AG04450 (cell line): ENCODE measurements around the gene ZFAND6. TPM values are rescaled to one million over a fixed set of nuclear protein-coding genes. Genes with fewer than 3 reads are reported as not detected.

Source experiments
- CTCF ChIA-PET: fragments of 300-600, 350-600 bp; formaldehyde crosslinking; extraction: SDS; loops from one replicate; lab custom pipeline; 2022; ENCODE audit warnings: antibody characterized with exemption, inconsistent platforms; lab: Charles Lee
- POLR2A ChIA-PET: fragments of 350-600 bp; formaldehyde crosslinking; extraction: SDS; loops from one replicate; lab custom pipeline; 2021; ENCODE audit warnings: antibody characterized with exemption, inconsistent platforms; lab: Yijun Ruan, JAX
- DNase-seq: peaks from one replicate; pipeline ENCODE4 v3.0.0-alpha.2; 2011; ENCODE audit warnings: low read depth, low spot score
- H3K27ac ChIP-seq: one replicate; pipeline ENCODE4 v1.5.1; 2012; ENCODE audit warnings: low read depth, low read length, control low read depth
- H3K27me3 ChIP-seq: one replicate; pipeline ENCODE4 v1.6.0; 2012; ENCODE audit warnings: low read length; ENCODE audit not compliant: control insufficient read depth, insufficient read depth
- H3K4me3 ChIP-seq: 2 replicates; pipeline ENCODE4 v1.5.1; 2011; ENCODE audit warnings: mild to moderate bottlenecking, low read depth, low read length, control low read depth
- H3K9me3 ChIP-seq: 2 replicates; pipeline ENCODE4 v1.5.1; 2012; ENCODE audit warnings: low read length; ENCODE audit not compliant: control insufficient read depth, insufficient read depth
- CTCF ChIP-seq: IDR thresholded peaks from 2 replicates; pipeline ENCODE4 v1.5.1; 2011; ENCODE audit warnings: low read depth, low read length, control low read depth, inconsistent platforms
- polyA plus RNA-seq: library from polyadenylated mRNA; depleted of rRNA; stranded (reverse); fragments of >200 nt; gene quantifications from 2 replicates; pipeline ENCODE4 v1.2.3, GENCODE V29; 2011

ZFAND6 gene
- polyA plus RNA-seq, 1 experiment = 166 TPM

- Histone ChIP-seq H3K27ac (no peak overlapping the region), H3K27me3 (no peaks in the 10 kb centered on the region), H3K4me3 (no peak overlapping the region), H3K9me3 (no peaks in the 10 kb centered on the region)
- no peak for TF ChIP-seq CTCF
- ChIA-PET CTCF (no interaction called here), POLR2A (no interaction called here)
- DNase-seq = no peak
Measured at GRCh38 chr15:80132382-80132781, 72.9 kb downstream of the ZFAND6 start.

- CTCF ChIA-PET = no interaction called here
- no peaks in the 10 kb centered on the region for H3K27me3 ChIP-seq
- no peak overlapping the region for H3K27ac ChIP-seq
- no peak for DNase-seq
- no peak overlapping the region for H3K4me3 ChIP-seq
- H3K9me3 ChIP-seq = no peaks in the 10 kb centered on the region
- POLR2A ChIA-PET = no interaction called here
- TF ChIP-seq CTCF = no peak
Measured at GRCh38 chr15:80136854-80137253, 77.4 kb downstream of the ZFAND6 start.

DNA sequence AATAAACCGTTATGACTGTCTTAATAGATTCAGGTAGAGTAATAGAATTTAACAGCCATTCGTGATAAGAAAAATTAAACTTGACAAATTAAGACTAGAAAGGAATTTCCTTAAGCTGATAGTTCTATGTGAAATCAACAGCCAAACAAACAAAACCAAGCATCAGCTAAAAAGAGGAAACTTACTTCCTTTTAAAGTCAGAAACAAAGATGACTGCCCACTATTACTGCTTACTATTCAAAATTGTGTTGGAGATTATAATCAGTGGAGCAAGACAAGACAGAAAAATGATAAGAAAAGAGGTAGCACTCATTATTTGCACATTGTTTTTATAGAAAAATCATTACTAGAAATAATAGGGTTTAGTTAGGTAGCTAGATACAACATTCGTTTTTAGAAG, 79.5 kb downstream of the ZFAND6 start:
- ChIA-PET POLR2A (no interaction called here), CTCF (interaction anchor here (0.7 to 0.9 kb wide), 2 partner anchors 20 to 757 kb away, joined by 3 read pairs; no protein-coding TSS in a partner anchor)
- TF ChIP-seq CTCF = no peak
- Histone ChIP-seq H3K27me3 (no peaks in the 10 kb centered on the region), H3K4me3 (no peak overlapping the region), H3K27ac (no peak overlapping the region), H3K9me3 (no peaks in the 10 kb centered on the region)
- no peak for DNase-seq

DNA sequence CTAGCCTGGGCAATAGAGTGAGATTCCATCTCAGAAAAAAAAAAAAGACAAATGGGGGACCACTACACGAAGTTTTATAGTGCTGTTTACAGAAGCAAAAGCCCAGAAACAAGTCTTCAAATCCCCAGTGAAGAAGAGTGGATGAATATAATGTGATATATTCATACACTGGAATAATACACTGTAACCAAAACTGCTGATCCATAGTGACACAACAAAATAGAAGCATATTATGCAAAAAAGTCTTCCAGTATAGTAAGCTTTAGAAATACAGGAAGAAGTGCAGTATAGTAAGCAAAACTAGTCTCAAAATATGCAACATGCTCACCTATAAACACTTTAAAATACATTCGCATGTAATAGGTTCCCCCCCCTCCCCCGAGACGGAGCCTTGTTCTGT, 81.4 kb downstream of the ZFAND6 start:
- H3K27ac ChIP-seq = no peak overlapping the region
- no peak overlapping the region for H3K4me3 ChIP-seq
- no peak for DNase-seq
- ChIA-PET CTCF (no interaction called here), POLR2A (no interaction called here)
- TF ChIP-seq CTCF = no peak
- no peaks in the 10 kb centered on the region for H3K9me3 ChIP-seq
- no peaks in the 10 kb centered on the region for H3K27me3 ChIP-seq

GRCh38 chr15:80141916-80142598, 82.6 kb downstream of the ZFAND6 start:
- TF ChIP-seq CTCF = no peak
- Histone ChIP-seq H3K4me3 (no peak overlapping the region), H3K27me3 (no peaks in the 10 kb centered on the region), H3K9me3 (no peaks in the 10 kb centered on the region), H3K27ac (no peak overlapping the region)
- DNase-seq = no peak
- ChIA-PET POLR2A (no interaction called here), CTCF (no interaction called here)
